GM23338 (cell line): ENCODE results near the gene POLR2H.

Experiments used
- CREB1 ChIP-seq: fragments of 250-450 bp; sonication (Bioruptor Pico); IDR thresholded peaks from 2 replicates; pipeline ENCODE4 v1.5.0; 2020; ENCODE audit warnings: low read depth, mild to moderate bottlenecking, moderate library complexity
- EZH2 ChIP-seq: fragments of 200-600 bp; sonication (generic); IDR thresholded peaks from one replicate; pipeline ENCODE4 v1.8.0; 2017; ENCODE audit warnings: antibody characterized with exemption, mild to moderate bottlenecking, low read depth; ENCODE audit not compliant: unreplicated experiment
- EZH2phosphoT487 ChIP-seq: fragments of 200-600 bp; sonication (generic); IDR thresholded peaks from one replicate; pipeline ENCODE4 v1.8.1; 2018; ENCODE audit warnings: antibody characterized with exemption; ENCODE audit not compliant: unreplicated experiment
- JUNB ChIP-seq: IDR thresholded peaks from one replicate; pipeline ENCODE4 v1.6.1; 2016; ENCODE audit warnings: antibody characterized with exemption; ENCODE audit not compliant: unreplicated experiment
- NANOG ChIP-seq: IDR thresholded peaks from 2 replicates; pipeline ENCODE4 v1.6.1; 2016; ENCODE audit warnings: antibody characterized with exemption, borderline replicate concordance
- POLR2AphosphoS5 ChIP-seq: IDR thresholded peaks from 2 replicates; pipeline ENCODE4 v1.6.1; 2016; ENCODE audit warnings: antibody characterized with exemption, low read depth
- REST ChIP-seq: IDR thresholded peaks from one replicate; pipeline ENCODE4 v1.6.1; 2018; ENCODE audit warnings: antibody characterized with exemption; ENCODE audit not compliant: unreplicated experiment
- STAT1 ChIP-seq: IDR thresholded peaks from one replicate; pipeline ENCODE4 v1.6.1; 2016; ENCODE audit warnings: antibody characterized with exemption; ENCODE audit not compliant: unreplicated experiment
- ZNF114 ChIP-seq: fragments of 250-450 bp; sonication (Bioruptor Pico); IDR thresholded peaks from 2 replicates; pipeline ENCODE4 v1.5.0; 2020; ENCODE audit warnings: mild to moderate bottlenecking, moderate library complexity
- ZNF331 ChIP-seq: fragments of 250-450 bp; sonication (Bioruptor Pico); IDR thresholded peaks from 2 replicates; pipeline ENCODE4 v1.5.0; 2020; ENCODE audit warnings: low read depth, mild to moderate bottlenecking, moderate library complexity
- ZNF462 ChIP-seq: fragments of 250-450 bp; sonication (Bioruptor Pico); IDR thresholded peaks from 2 replicates; pipeline ENCODE4 v1.5.0; 2020; ENCODE audit warnings: mild to moderate bottlenecking, moderate library complexity
- TF ChIP-seq, protein P1 (sequence below), 2 experiments: fragments of 200-600 bp in 1 of 2; sonication (generic) in 1 of 2; conservative IDR thresholded peaks; 2 replicates each; pipeline versions ENCODE4 v1.5.1 to v1.6.1; 2016 to 2017; ENCODE audit warnings: antibody characterized with exemption in 2 of 2, low read depth in 2 of 2, mild to moderate bottlenecking in 2 of 2, moderate library complexity in 1 of 2

- TF ChIP-seq, protein P1, sequence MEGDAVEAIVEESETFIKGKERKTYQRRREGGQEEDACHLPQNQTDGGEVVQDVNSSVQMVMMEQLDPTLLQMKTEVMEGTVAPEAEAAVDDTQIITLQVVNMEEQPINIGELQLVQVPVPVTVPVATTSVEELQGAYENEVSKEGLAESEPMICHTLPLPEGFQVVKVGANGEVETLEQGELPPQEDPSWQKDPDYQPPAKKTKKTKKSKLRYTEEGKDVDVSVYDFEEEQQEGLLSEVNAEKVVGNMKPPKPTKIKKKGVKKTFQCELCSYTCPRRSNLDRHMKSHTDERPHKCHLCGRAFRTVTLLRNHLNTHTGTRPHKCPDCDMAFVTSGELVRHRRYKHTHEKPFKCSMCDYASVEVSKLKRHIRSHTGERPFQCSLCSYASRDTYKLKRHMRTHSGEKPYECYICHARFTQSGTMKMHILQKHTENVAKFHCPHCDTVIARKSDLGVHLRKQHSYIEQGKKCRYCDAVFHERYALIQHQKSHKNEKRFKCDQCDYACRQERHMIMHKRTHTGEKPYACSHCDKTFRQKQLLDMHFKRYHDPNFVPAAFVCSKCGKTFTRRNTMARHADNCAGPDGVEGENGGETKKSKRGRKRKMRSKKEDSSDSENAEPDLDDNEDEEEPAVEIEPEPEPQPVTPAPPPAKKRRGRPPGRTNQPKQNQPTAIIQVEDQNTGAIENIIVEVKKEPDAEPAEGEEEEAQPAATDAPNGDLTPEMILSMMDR (conservative IDR thresholded peaks at IDR 0.05; ENCODE audit: low read depth in 2 of 2): no peak
- TF ChIP-seq ZNF462 (CRISPR knock-in tag): no peak
- TF ChIP-seq POLR2AphosphoS5: no peak
- no peak for TF ChIP-seq EZH2phosphoT487
- TF ChIP-seq REST: no peak
- TF ChIP-seq CREB1 (CRISPR knock-in tag): no peak
- no peak for TF ChIP-seq EZH2
- no peak for TF ChIP-seq JUNB
- no peak for TF ChIP-seq NANOG
- TF ChIP-seq ZNF331: no peak
- TF ChIP-seq STAT1: no peak
- no peak for TF ChIP-seq ZNF114 (CRISPR knock-in tag)
These were observed 46.0 kb upstream of the POLR2H start for GRCh38 chr3:184315543-184315867.
